AG09309 (cell line): ENCODE results near the gene GLIS1.

Experiments
- DNase-seq: peaks from one replicate; pipeline ENCODE4 v3.0.0-alpha.2; 2010; ENCODE audit warnings: low read depth
- H3K4me3 ChIP-seq: 2 replicates; pipeline ENCODE4 v1.5.1; 2011; ENCODE audit warnings: mild to moderate bottlenecking, low read depth, low read length, moderate library complexity; ENCODE audit not compliant: control insufficient read depth
- CTCF ChIP-seq: IDR thresholded peaks from 2 replicates; pipeline ENCODE4 v1.5.1; 2011; ENCODE audit warnings: mild to moderate bottlenecking, low read depth, low read length, inconsistent platforms; ENCODE audit not compliant: insufficient read depth, control insufficient read depth; ENCODE audit errors: missing control alignments

GLIS1 gene

GRCh38 chr1:53694718-53695091, 44.3 kb downstream of the GLIS1 start:
- no peak overlapping the region for H3K4me3 ChIP-seq
- DNase-seq, result no peak
- TF ChIP-seq CTCF, result no peak

GRCh38 chr1:53693773-53694717, 44.9 kb downstream of the GLIS1 start:
- TF ChIP-seq CTCF, result no peak
- no peak overlapping the region for H3K4me3 ChIP-seq
- DNase-seq, result no peak

- no peak overlapping the region for H3K4me3 ChIP-seq
- no peak for DNase-seq
- no peak for TF ChIP-seq CTCF
Observed at GRCh38 chr1:53693339-53693738, 45.6 kb downstream of the GLIS1 start.

- no peak overlapping the region for H3K4me3 ChIP-seq
- DNase-seq, result no peak
- no peak for TF ChIP-seq CTCF
Observed at GRCh38 chr1:53691326-53691725, 47.6 kb downstream of the GLIS1 start.

- DNase-seq, result no peak
- no peak overlapping the region for H3K4me3 ChIP-seq
- no peak for TF ChIP-seq CTCF
Observed at GRCh38 chr1:53690411-53690810, 48.6 kb downstream of the GLIS1 start.

GRCh38 chr1:53689736-53690326, 49.1 kb downstream of the GLIS1 start:
- DNase-seq, result no peak
- no peak overlapping the region for H3K4me3 ChIP-seq
- TF ChIP-seq CTCF, result no peak
